Stimulated activated CD4-positive, alpha-beta T cell treated with anti-CD3 and anti-CD28 coated beads, Interleukin-15, amount 100 ng/mL, for 48 hours (primary cell): ENCODE results near the gene OLIG3.

Experiments
- DNase-seq, 2 donors: peaks; one replicate each; pipeline ENCODE4 v3.0.0-alpha.2; 2020; ENCODE audit warnings: low read depth in 2 of 2

OLIG3 gene

DNA sequence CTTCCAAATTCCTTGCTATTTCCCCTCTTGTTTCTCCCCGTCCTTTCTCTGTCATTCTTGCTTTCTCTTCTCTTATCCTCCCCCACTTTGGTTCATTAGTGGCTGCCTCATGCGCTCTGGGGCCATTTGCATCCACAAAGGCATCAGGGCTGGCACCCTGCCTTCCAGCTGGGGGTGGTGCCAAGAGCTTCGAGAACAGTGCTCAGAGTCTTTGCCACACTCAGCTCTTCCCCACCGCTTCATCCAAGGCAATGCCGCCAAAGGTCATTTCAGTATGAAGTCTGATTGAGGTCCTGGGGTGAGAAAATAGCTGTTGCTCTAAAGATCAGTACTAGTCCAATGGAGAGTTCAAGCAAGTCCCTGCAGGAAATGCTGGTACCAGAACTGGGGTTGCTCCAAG lies 22.7 kb downstream of the OLIG3 start:
- DNase-seq: no peak

DNA sequence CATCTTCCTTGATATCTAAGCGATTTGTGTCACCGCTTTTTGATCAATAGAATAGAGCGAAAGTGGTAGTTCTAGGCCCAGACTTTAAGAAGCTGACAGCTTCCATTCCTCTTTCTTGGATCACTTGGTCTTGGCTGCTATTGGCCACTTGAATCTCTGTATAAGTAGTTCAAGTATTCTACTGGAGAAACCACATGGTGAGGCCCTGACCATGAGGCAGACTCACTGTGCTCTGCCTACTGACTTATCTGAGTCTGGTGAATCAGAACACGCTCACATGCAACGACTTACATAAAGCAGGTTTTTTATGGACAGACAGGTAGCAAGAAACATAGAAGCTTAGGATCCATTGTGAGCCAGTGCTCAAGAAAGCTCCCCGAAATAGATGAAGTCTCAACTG lies 27.0 kb downstream of the OLIG3 start:
- no peak for DNase-seq

DNA sequence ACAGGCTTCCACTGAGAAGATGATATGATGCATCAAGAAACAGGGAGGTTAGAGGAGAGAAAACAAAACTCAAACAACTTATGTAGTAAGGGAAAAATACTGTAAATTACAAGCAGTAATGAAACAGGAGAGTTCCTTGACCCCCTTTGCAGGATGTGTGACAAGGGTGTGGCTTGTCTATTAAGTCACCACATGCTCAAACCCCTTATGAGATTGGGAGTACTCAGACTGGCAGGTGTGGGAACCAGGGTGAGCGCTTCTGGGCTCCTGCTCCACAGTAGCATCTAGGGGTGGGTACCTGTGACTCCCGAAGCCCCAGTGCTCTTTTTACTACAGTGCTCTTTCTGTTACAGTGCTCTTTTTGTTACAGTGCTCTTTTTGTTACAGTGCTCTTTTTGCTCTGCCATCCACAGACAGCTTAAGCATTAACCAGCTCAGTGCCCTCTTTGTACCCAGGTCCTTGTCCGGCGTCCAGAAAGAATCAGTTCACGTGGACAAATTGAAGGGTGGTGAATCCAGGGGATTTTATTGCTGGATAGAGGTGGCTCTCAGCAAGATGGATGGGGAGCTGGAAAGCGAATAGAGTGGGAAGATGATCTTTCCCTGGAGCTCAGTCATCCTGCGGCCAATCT lies 28.7 kb downstream of the OLIG3 start:
- no peak for DNase-seq

DNA sequence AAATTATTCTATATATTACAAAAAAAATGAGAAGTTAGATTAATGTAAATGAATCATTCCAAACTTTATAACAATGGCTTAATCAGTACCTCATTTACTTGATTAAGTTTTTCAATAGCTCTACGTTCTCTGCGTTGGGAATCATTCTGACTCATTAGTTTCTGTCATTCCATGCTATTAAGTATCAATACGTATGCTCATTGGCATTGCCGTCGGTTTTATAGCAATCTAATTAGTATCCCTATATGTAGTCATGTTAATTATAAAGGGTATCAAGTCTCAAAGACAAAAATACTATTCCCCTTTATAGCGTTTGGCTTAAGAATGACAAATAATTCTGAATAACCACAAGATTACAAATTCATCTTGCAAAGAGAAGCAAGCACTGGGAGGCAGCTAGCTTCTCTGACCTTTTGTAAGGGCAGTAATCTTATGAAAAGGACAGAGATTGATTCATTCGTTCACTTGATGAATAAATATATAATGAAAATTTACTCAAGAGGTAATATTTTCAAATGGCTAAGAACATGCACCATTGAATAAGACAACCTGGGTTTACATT lies 41.8 kb downstream of the OLIG3 start:
- DNase-seq: no peak

GRCh38 chr6:137443901-137444300 lies 50.3 kb downstream of the OLIG3 start:
- DNase-seq: no peak
